Keratinocyte (primary cell): ENCODE data around the gene POFUT2. TPM values are rescaled to one million over a fixed set of nuclear protein-coding genes. Genes with fewer than 3 reads are reported as not detected.

Experiments
- DNase-seq: peaks from one replicate; pipeline ENCODE4 v3.0.0-alpha.2; 2011; ENCODE audit warnings: low read depth, missing footprints, low spot score
- FAIRE-seq: peaks from 2 replicates; lab custom pipeline; 2011; peaks lifted over from hg19 to GRCh38; lab: Jason Lieb, UNC
- H2AFZ ChIP-seq: 2 replicates; pipeline ENCODE4 v1.6.0; 2012; ENCODE audit warnings: low read length, control low read depth, inconsistent platforms; ENCODE audit not compliant: control insufficient read depth
- H3K27ac ChIP-seq: 2 replicates; pipeline ENCODE4 v1.5.1; 2011; ENCODE audit warnings: low read length; ENCODE audit not compliant: control insufficient read depth, insufficient read depth
- H3K27me3 ChIP-seq: 3 replicates; pipeline ENCODE4 v1.6.0; 2011; ENCODE audit warnings: low read length; ENCODE audit not compliant: control insufficient read depth, insufficient read depth; ENCODE audit errors: extremely low read depth
- H3K36me3 ChIP-seq, 2 experiments: 2 replicates in 1 of 2; 3 replicates in 1 of 2; pipeline ENCODE4 v1.5.1; 2011; ENCODE audit warnings: low read length in 2 of 2, mild to moderate bottlenecking in 1 of 2; ENCODE audit not compliant: control insufficient read depth in 2 of 2, insufficient read depth in 2 of 2; ENCODE audit errors: extremely low read depth in 1 of 2
- H3K4me1 ChIP-seq: 3 replicates; pipeline ENCODE4 v1.5.1; 2011; ENCODE audit warnings: low read length; ENCODE audit not compliant: control insufficient read depth, insufficient read depth; ENCODE audit errors: extremely low read depth
- H3K4me2 ChIP-seq: 3 replicates; pipeline ENCODE4 v1.6.0; 2011; ENCODE audit warnings: low read depth, low read length; ENCODE audit not compliant: control insufficient read depth, insufficient read depth; ENCODE audit errors: extremely low read depth
- H3K4me3 ChIP-seq, 3 experiments: fragments of 200-600 bp in 1 of 3; sonication (generic) in 1 of 3; 2 replicates in 2 of 3; 3 replicates in 1 of 3; pipeline ENCODE4 v1.5.1; 2011 to 2016; ENCODE audit warnings: low read length in 3 of 3, mild to moderate bottlenecking in 3 of 3, control low read depth in 2 of 3, inconsistent platforms in 1 of 3, low read depth in 1 of 3, mixed read lengths in 1 of 3, mixed run types in 1 of 3, moderate library complexity in 1 of 3; ENCODE audit not compliant: control insufficient read depth in 2 of 3, insufficient read depth in 2 of 3; ENCODE audit errors: extremely low read depth in 1 of 3
- H3K79me2 ChIP-seq: 2 replicates; pipeline ENCODE4 v1.6.0; 2012; ENCODE audit warnings: low read length; ENCODE audit not compliant: control insufficient read depth, insufficient read depth
- H3K9ac ChIP-seq: 3 replicates; pipeline ENCODE4 v1.6.0; 2011; ENCODE audit warnings: low read length; ENCODE audit not compliant: control insufficient read depth, insufficient read depth; ENCODE audit errors: extremely low read depth
- H3K9me1 ChIP-seq: 3 replicates; pipeline ENCODE4 v1.6.0; 2011; ENCODE audit warnings: low read length; ENCODE audit not compliant: control insufficient read depth, insufficient read depth; ENCODE audit errors: extremely low read depth
- H3K9me3 ChIP-seq: 2 replicates; pipeline ENCODE4 v1.5.1; 2012; ENCODE audit warnings: low read depth, low read length; ENCODE audit not compliant: control insufficient read depth
- H4K20me1 ChIP-seq: 3 replicates; pipeline ENCODE4 v1.6.0; 2011; ENCODE audit warnings: low read length; ENCODE audit not compliant: control insufficient read depth, insufficient read depth; ENCODE audit errors: extremely low read depth
- CTCF ChIP-seq, 3 experiments: IDR thresholded peaks in 1 of 3; conservative IDR thresholded peaks in 1 of 3; optimal IDR thresholded peaks in 1 of 3; 2 replicates in 2 of 3; 3 replicates in 1 of 3; pipeline versions ENCODE3 to v1.5.1; 2011; ENCODE audit warnings: low read length in 3 of 3, mild to moderate bottlenecking in 3 of 3, moderate library complexity in 2 of 3, control low read depth in 1 of 3, inconsistent platforms in 1 of 3; ENCODE audit not compliant: insufficient read depth in 2 of 3; ENCODE audit errors: extremely low read depth in 1 of 3
- EZH2 ChIP-seq: IDR thresholded peaks from one replicate; pipeline ENCODE4 v1.6.1; 2012; ENCODE audit warnings: inconsistent platforms, mild to moderate bottlenecking, low read length, moderate library complexity
- dilution Hi-C: fragments of 300-500 bp; cut with MboI; formaldehyde crosslinking; loops from one replicate; pipeline ENCODE4 v1.7.0; 2020; ENCODE audit warnings: low sequenced_read_pairs; ENCODE audit not compliant: extremely low pct_ligation_motif_present
- polyA plus RNA-seq, 5 experiments: library from polyadenylated mRNA; depleted of rRNA in 3 of 5; stranded (reverse) in 3 of 5; stranded (forward) in 1 of 5; unstranded in 1 of 5; fragments of >200 nt; gene quantifications; 1 replicate in 1 of 5; 2 replicates in 3 of 5; 3 replicates in 1 of 5; pipeline versions ENCODE4 v1.2.1 to v1.2.3, GENCODE V29; 2011 to 2012; ENCODE audit warnings: missing spikeins in 2 of 5, low read depth in 1 of 5, low replicate concordance in 1 of 5

Gene POFUT2
- polyA plus RNA-seq, 1 donor (not counting 4 experiments of a cell fraction or from before 2014, with no cell fraction given), result 8.8 TPM

GRCh38 chr21:45301521-45302081 is 13.9 kb upstream of the POFUT2 start:
- Histone ChIP-seq H2AFZ (no peak overlapping the region), H3K9me1 (no peaks in the 10 kb centered on the region), H4K20me1 (no peaks in the 10 kb centered on the region), H3K27me3 (peaks cover 4% of the 10 kb centered on the region), H3K9ac (no peak overlapping the region), H3K9me3 (no peaks in the 10 kb centered on the region), H3K27ac (no peak overlapping the region), H3K4me1 (peaks cover 8% of the 10 kb centered on the region), H3K4me2 (no peak overlapping the region), H3K79me2 (no peaks in the 10 kb centered on the region), H3K36me3 (no peaks in the 10 kb centered on the region), H3K4me3 (no peak overlapping the region)
- DNase-seq (no peak), FAIRE-seq (no peak)
- dilution Hi-C loops, result no loop called here
- TF ChIP-seq EZH2 (no peak), CTCF (optimal IDR thresholded peaks at IDR 0.05 in 1 of 3, IDR thresholded peaks at IDR 0.05 in 1 of 3, conservative IDR thresholded peaks at IDR 0.05 in 1 of 3; ENCODE audit: extremely low read depth in 1 of 3, insufficient read depth in 2 of 3, low read length in 3 of 3) (no peak)

GRCh38 chr21:45300786-45301520 is 13.3 kb upstream of the POFUT2 start:
- DNase-seq (no peak), FAIRE-seq (no peak)
- Histone ChIP-seq H3K4me3 (no peak overlapping the region), H3K9me1 (no peaks in the 10 kb centered on the region), H3K79me2 (no peaks in the 10 kb centered on the region), H3K9ac (no peak overlapping the region), H4K20me1 (no peaks in the 10 kb centered on the region), H2AFZ (no peak overlapping the region), H3K36me3 (no peaks in the 10 kb centered on the region), H3K27me3 (no peaks in the 10 kb centered on the region), H3K9me3 (no peaks in the 10 kb centered on the region), H3K27ac (no peak overlapping the region), H3K4me2 (no peak overlapping the region), H3K4me1 (peaks cover 8% of the 10 kb centered on the region)
- dilution Hi-C loops, result no loop called here
- no peak for TF ChIP-seq CTCF (optimal IDR thresholded peaks at IDR 0.05 in 1 of 3, IDR thresholded peaks at IDR 0.05 in 1 of 3, conservative IDR thresholded peaks at IDR 0.05 in 1 of 3; ENCODE audit: extremely low read depth in 1 of 3, insufficient read depth in 2 of 3, low read length in 3 of 3)
- no peak for TF ChIP-seq EZH2
